ENCODE results near the gene LRTM2. TPM values are rescaled to one million over a fixed set of nuclear protein-coding genes. Genes with fewer than 3 reads are reported as not detected.

LRTM2 gene
- total RNA-seq, 2 experiments from 2014 or later, result not detected

DNA sequence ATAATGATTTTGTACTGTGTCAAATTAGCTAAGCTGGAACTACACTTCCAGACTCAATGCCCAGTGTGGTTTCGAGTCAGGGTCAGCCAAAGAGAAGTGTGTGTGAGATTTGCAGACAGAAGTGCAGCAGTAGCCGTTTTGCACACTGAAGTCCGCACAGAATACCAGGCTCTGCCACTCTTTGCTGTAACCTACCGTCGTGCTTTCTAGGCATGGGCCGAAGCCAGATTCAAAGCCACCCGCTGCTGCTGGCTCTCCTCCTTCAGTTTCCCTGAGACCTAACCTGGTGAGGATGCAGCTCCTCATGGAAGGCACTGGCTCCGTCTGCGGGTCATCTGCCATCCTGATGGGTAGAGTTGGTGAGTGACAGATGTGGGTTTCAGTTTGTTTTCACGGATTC is 48.8 kb downstream of the LRTM2 start:
- ChIA-PET CTCF (ENCODE audit: unreplicated experiment) (no interaction called here), POLR2A (no interaction called here)
- H3K79me2 ChIP-seq (ENCODE audit: insufficient read depth, low read depth, low read length), result no peaks in the 10 kb centered on the region
- no peak for DNase-seq (ENCODE audit: low spot score)
- no TSS peak for BruUV-seq (replicated peaks)
- TF ChIP-seq, protein P1, sequence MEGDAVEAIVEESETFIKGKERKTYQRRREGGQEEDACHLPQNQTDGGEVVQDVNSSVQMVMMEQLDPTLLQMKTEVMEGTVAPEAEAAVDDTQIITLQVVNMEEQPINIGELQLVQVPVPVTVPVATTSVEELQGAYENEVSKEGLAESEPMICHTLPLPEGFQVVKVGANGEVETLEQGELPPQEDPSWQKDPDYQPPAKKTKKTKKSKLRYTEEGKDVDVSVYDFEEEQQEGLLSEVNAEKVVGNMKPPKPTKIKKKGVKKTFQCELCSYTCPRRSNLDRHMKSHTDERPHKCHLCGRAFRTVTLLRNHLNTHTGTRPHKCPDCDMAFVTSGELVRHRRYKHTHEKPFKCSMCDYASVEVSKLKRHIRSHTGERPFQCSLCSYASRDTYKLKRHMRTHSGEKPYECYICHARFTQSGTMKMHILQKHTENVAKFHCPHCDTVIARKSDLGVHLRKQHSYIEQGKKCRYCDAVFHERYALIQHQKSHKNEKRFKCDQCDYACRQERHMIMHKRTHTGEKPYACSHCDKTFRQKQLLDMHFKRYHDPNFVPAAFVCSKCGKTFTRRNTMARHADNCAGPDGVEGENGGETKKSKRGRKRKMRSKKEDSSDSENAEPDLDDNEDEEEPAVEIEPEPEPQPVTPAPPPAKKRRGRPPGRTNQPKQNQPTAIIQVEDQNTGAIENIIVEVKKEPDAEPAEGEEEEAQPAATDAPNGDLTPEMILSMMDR (conservative IDR thresholded peaks at IDR 0.05; ENCODE audit: low read length), result no peak
- no peak for TF ChIP-seq EZH2phosphoT487 (IDR thresholded peaks at IDR 0.05; ENCODE audit: borderline replicate concordance, low read depth, low read length)
- no peaks in the 10 kb centered on the region for H3K9me2 ChIP-seq (ENCODE audit: insufficient read depth, low read length)
- H3K27ac ChIP-seq (ENCODE audit: low read depth, low read length, poor library complexity, severe bottlenecking), result no peak overlapping the region
- intact Hi-C loops (cut with micrococcal nuclease; ENCODE audit: unreplicated experiment), result no loop called here
- H3K4me3 ChIP-seq (ENCODE audit: low read depth, low read length, poor library complexity, severe bottlenecking), result no peak overlapping the region
- no peaks in the 10 kb centered on the region for H3K4me1 ChIP-seq (ENCODE audit: insufficient read depth, low read length, poor library complexity, severe bottlenecking)
- H2AFZ ChIP-seq (ENCODE audit: low read length), result no peak overlapping the region
- no peak overlapping the region for H3K4me2 ChIP-seq (ENCODE audit: low read length)
- no peaks in the 10 kb centered on the region for H3K36me3 ChIP-seq (ENCODE audit: insufficient read depth, low read length)
- no peaks in the 10 kb centered on the region for H3K9me3 ChIP-seq (ENCODE audit: low read length)
- H4K20me1 ChIP-seq (ENCODE audit: insufficient read depth, low read length), result no peaks in the 10 kb centered on the region

DNA sequence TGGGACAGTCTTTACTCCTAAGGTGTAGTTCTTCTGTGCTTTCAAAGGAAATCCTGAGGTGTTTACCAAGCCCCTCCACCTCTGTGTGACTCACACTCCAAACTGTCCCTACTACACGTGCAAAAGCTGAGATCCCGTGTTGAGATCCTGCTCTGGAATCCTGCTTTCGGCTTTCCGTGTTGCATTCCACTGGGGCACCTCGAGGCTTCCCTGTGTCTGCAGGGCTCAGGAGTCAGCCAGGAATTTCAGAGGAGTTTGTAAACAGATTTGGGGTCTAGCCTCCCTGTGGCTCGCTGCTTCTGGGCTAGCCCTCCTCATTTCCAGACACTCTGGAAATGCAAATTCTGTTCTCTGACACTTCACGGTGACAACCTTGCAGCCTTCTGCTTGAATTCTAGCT is 49.7 kb downstream of the LRTM2 start:
- DNase-seq (ENCODE audit: low spot score), result no peak
- ChIA-PET POLR2A (no interaction called here), CTCF (ENCODE audit: unreplicated experiment) (no interaction called here)
- H3K36me3 ChIP-seq (ENCODE audit: insufficient read depth, low read length), result no peaks in the 10 kb centered on the region
- no peak overlapping the region for H2AFZ ChIP-seq (ENCODE audit: low read length)
- H3K79me2 ChIP-seq (ENCODE audit: insufficient read depth, low read depth, low read length), result no peaks in the 10 kb centered on the region
- no peak overlapping the region for H3K27ac ChIP-seq (ENCODE audit: low read depth, low read length, poor library complexity, severe bottlenecking)
- no peaks in the 10 kb centered on the region for H4K20me1 ChIP-seq (ENCODE audit: insufficient read depth, low read length)
- no peak overlapping the region for H3K4me3 ChIP-seq (ENCODE audit: low read depth, low read length, poor library complexity, severe bottlenecking)
- no peaks in the 10 kb centered on the region for H3K9me2 ChIP-seq (ENCODE audit: insufficient read depth, low read length)
- no peak overlapping the region for H3K4me2 ChIP-seq (ENCODE audit: low read length)
- H3K9me3 ChIP-seq (ENCODE audit: low read length), result no peaks in the 10 kb centered on the region
- H3K4me1 ChIP-seq (ENCODE audit: insufficient read depth, low read length, poor library complexity, severe bottlenecking), result no peaks in the 10 kb centered on the region
- BruUV-seq (replicated peaks), result no TSS peak
- intact Hi-C loops (cut with micrococcal nuclease; ENCODE audit: unreplicated experiment), result no loop called here
- TF ChIP-seq, protein P1 (conservative IDR thresholded peaks at IDR 0.05; ENCODE audit: low read length), result no peak
- no peak for TF ChIP-seq EZH2phosphoT487 (IDR thresholded peaks at IDR 0.05; ENCODE audit: borderline replicate concordance, low read depth, low read length)

DNA sequence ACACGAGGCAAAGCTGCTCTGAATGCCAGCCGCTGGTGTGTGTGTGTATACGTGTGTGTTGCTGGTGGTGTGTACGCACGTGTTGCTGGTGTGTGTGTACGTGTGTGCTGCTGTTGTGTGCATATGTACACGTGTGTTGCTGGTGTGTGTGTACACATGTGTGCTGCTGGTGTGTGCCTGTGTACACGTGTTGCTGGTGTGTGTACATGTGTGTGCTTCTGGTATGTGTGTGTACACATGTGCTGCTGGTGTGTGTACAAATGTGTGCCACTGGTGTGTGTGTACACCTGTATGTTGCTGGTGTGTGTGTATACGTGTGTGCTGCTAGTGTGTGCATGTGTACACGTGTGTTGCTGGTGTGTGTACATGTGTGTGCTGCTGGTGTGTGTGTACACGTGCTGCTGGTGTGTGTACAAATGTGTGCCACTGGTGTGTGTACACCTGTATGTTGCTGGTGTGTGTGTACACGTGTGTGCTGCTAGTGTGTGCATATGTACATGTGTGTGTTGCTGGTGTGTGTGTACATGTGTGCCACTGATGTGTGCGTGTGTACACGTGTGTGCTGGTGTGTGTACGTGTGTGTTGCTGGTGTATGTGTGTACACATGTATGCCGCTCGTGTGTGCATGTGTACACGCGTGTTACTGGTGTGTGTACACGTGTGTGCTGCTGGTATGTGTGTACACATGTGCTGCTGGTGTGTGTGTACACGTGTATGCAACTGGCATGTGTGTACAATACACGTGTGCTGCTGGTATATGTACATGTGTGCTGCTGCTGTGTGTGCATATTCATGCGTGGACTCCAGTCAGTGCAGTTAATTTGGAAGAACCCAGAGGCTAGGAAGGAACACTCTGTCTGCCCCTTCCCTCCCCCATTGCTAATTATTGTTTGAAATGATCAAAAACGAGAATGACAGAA is 50.9 kb downstream of the LRTM2 start:
- H3K4me3 ChIP-seq (ENCODE audit: low read depth, low read length, poor library complexity, severe bottlenecking), result no peak overlapping the region
- no peak for DNase-seq (ENCODE audit: low spot score)
- no peaks in the 10 kb centered on the region for H3K79me2 ChIP-seq (ENCODE audit: insufficient read depth, low read depth, low read length)
- no peaks in the 10 kb centered on the region for H3K9me2 ChIP-seq (ENCODE audit: insufficient read depth, low read length)
- H4K20me1 ChIP-seq (ENCODE audit: insufficient read depth, low read length), result no peaks in the 10 kb centered on the region
- no peak overlapping the region for H3K27ac ChIP-seq (ENCODE audit: low read depth, low read length, poor library complexity, severe bottlenecking)
- H3K36me3 ChIP-seq (ENCODE audit: insufficient read depth, low read length), result no peaks in the 10 kb centered on the region
- intact Hi-C loops (cut with micrococcal nuclease; ENCODE audit: unreplicated experiment), result no loop called here
- no TSS peak for BruUV-seq (replicated peaks)
- H3K4me1 ChIP-seq (ENCODE audit: insufficient read depth, low read length, poor library complexity, severe bottlenecking), result no peaks in the 10 kb centered on the region
- ChIA-PET CTCF (ENCODE audit: unreplicated experiment) (no interaction called here), POLR2A (no interaction called here)
- H3K9me3 ChIP-seq (ENCODE audit: low read length), result no peaks in the 10 kb centered on the region
- no peak overlapping the region for H3K4me2 ChIP-seq (ENCODE audit: low read length)
- H2AFZ ChIP-seq (ENCODE audit: low read length), result no peak overlapping the region
- TF ChIP-seq, protein P1 (conservative IDR thresholded peaks at IDR 0.05; ENCODE audit: low read length), result no peak
- no peak for TF ChIP-seq EZH2phosphoT487 (IDR thresholded peaks at IDR 0.05; ENCODE audit: borderline replicate concordance, low read depth, low read length)
